Left ventricle myocardium inferior (tissue), 1 donor: ENCODE measurements around the gene THADA. TPM values are rescaled to one million over a fixed set of nuclear protein-coding genes. Genes with fewer than 3 reads are reported as not detected.

Experiments used
- DNase-seq: peaks from one replicate; pipeline ENCODE4 v3.0.0-alpha.2; 2020
- H3K27ac ChIP-seq: fragments of 200-600 bp; replicated peaks from 2 replicates; pipeline ENCODE4 v1.8.0; 2021
- H3K27me3 ChIP-seq: fragments of 200-600 bp; 2 replicates; pipeline ENCODE4 v1.8.0; 2021; ENCODE audit warnings: low read depth
- H3K36me3 ChIP-seq: fragments of 200-600 bp; 2 replicates; pipeline ENCODE4 v1.8.0; 2021
- H3K4me1 ChIP-seq: fragments of 200-600 bp; 2 replicates; pipeline ENCODE4 v1.8.0; 2021
- H3K4me3 ChIP-seq: fragments of 200-600 bp; 2 replicates; pipeline ENCODE4 v1.8.0; 2021; ENCODE audit warnings: mild to moderate bottlenecking, moderate library complexity
- H3K9me3 ChIP-seq: fragments of 200-600 bp; replicated peaks from 2 replicates; pipeline ENCODE4 v1.8.0; 2021
- intact Hi-C: fragments of 100-400 bp; cut with micrococcal nuclease; formaldehyde crosslinking; loops from one replicate; pipeline ENCODE4 v1.11.0; 2022
- total RNA-seq: library from RNA; stranded (reverse); fragmentation: NEBNext Ultra II Directional; extraction: Animal tissue kit (Norgen Biotek cat#: 25700); gene quantifications from one replicate; pipeline ENCODE4 v1.2.1, GENCODE V29; 2021
- TF ChIP-seq, protein P1 (sequence below): fragments of 200-600 bp; IDR thresholded peaks from 2 replicates; pipeline ENCODE4 v1.8.0; 2021; ENCODE audit warnings: antibody characterized with exemption, mild to moderate bottlenecking, borderline replicate concordance
- donor health status: DM: no; HTN: yes; CAD: no; lungs with severe emphysema.

Gene THADA
- total RNA-seq, 1 donor from 2014 or later: 15.4 TPM

DNA sequence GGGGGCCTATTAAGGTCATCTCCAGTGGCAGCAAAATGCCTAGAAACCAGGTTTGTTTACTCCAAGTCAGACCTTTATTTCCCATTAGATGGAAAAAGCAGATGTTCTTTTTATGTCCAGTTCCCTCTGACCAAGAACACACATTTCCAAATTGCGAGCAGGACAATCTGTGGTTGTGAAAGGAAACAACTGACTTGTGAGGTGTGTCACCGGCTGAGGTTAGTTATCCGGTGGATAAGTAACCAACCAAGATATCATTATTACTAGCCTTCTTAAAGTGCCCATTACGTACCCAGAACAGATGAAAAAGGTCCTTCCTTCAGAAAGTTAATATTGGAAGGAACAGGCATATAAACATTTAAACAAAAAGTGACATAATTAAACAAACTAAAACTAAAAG lies 112.9 kb downstream of the THADA start:
- intact Hi-C loops: loop anchor here (10.0 kb wide), 4 partner anchors 248 to 658 kb away; no protein-coding TSS in a partner anchor
- Histone ChIP-seq H3K4me3 (no peak overlapping the region), H3K27me3 (no peaks in the 10 kb centered on the region), H3K27ac (peak overlapping the region; percentile 72), H3K36me3 (no peaks in the 10 kb centered on the region), H3K9me3 (no peaks in the 10 kb centered on the region), H3K4me1 (peaks cover 29% of the 10 kb centered on the region)
- DNase-seq: no peak
- TF ChIP-seq, protein P1, sequence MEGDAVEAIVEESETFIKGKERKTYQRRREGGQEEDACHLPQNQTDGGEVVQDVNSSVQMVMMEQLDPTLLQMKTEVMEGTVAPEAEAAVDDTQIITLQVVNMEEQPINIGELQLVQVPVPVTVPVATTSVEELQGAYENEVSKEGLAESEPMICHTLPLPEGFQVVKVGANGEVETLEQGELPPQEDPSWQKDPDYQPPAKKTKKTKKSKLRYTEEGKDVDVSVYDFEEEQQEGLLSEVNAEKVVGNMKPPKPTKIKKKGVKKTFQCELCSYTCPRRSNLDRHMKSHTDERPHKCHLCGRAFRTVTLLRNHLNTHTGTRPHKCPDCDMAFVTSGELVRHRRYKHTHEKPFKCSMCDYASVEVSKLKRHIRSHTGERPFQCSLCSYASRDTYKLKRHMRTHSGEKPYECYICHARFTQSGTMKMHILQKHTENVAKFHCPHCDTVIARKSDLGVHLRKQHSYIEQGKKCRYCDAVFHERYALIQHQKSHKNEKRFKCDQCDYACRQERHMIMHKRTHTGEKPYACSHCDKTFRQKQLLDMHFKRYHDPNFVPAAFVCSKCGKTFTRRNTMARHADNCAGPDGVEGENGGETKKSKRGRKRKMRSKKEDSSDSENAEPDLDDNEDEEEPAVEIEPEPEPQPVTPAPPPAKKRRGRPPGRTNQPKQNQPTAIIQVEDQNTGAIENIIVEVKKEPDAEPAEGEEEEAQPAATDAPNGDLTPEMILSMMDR: no peak

DNA sequence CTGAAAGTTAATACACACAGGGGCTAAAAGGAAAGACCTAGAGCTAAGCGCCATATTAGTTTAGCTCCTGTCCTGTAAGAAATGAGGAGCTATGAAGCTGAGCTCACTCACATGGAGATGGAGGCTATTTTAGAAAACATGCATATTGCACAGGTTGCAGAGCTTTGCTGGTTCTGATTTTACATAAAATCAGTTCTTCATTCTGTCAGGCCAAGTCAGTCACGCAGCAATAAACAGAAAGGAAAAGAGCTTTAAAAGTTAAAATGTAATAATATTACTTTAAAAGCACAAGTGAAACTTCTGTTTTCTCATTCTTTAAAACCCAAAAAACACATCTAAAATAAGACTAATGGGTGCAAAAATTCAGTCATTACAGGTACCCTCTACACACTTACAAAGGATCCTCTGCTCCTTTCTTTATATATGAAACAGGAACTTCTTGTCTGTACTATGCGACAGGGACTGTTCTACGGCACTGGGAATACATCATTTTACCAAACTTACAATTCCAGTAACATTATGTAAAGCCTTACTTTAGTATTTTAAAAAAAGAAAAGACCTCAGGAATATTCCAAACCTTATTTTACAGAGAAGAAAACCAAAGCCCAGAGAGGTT lies 113.8 kb downstream of the THADA start:
- intact Hi-C loops: loop anchor here (10.0 kb wide), 4 partner anchors 247 to 657 kb away; no protein-coding TSS in a partner anchor
- H3K36me3 ChIP-seq: no peaks in the 10 kb centered on the region
- H3K27ac ChIP-seq: peak overlapping the region; percentile 72
- DNase-seq: no peak
- no peak overlapping the region for H3K4me3 ChIP-seq
- H3K27me3 ChIP-seq: no peaks in the 10 kb centered on the region
- TF ChIP-seq, protein P1: no peak
- H3K4me1 ChIP-seq: peaks cover 29% of the 10 kb centered on the region
- no peaks in the 10 kb centered on the region for H3K9me3 ChIP-seq

DNA sequence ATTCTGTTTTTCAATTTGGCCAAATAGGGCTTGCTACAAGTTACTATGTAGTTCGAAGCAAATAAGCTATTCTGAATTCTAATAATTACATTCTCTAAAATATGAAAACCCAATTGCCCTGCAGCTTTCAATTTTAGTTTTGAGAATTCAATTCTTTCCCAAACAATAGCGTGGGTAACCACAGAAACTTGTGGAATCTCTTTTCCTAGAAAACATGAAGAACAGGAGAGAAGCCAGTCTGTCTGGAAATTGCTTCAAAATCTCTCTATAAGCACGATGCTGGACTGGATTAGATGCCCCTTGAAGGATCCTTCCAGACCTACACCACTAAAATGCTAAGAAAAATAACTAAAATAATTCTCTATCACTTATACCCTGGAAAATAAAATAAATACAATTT lies 115.0 kb downstream of the THADA start:
- intact Hi-C loops: loop anchor here (10.0 kb wide), 4 partner anchors 246 to 656 kb away; no protein-coding TSS in a partner anchor
- Histone ChIP-seq H3K36me3 (no peaks in the 10 kb centered on the region), H3K27me3 (no peaks in the 10 kb centered on the region), H3K27ac (no peak overlapping the region), H3K4me1 (peaks cover 37% of the 10 kb centered on the region), H3K4me3 (no peak overlapping the region), H3K9me3 (no peaks in the 10 kb centered on the region)
- DNase-seq: no peak
- TF ChIP-seq, protein P1: no peak

DNA sequence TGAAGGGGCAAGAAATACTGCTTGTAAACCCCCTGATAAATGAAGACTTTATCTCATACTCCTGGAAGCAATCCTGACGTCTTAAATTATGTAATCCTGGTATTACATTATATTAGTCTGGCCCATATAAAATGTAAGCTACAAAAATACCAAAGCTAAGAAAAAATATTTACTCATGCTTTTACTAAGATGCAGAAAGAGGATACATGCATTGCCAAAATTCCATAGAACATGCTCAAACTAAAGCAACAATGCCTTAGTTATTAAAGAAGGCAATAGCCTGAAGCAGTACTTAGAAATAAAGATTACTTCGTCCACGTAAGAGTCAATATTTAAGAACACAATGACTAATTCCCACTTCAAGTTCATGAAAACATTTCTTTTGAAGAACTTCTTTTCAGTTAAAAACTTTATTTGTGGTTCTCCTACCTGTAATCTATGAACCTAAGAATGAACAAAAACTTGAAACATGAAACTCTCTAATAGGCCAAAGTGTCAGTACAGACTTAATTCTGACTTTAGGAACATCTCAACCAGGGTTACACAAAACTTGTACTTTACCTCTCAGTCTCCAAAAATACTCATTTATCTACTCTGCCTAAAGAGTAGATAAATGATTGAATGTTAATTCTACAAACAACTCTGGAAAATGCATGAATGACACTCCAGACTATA lies 117.3 kb downstream of the THADA start:
- no peaks in the 10 kb centered on the region for H3K9me3 ChIP-seq
- peaks cover 26% of the 10 kb centered on the region for H3K4me1 ChIP-seq
- no peaks in the 10 kb centered on the region for H3K36me3 ChIP-seq
- no peak overlapping the region for H3K27ac ChIP-seq
- no peak overlapping the region for H3K4me3 ChIP-seq
- TF ChIP-seq, protein P1: no peak
- intact Hi-C loops: no loop called here
- H3K27me3 ChIP-seq: no peaks in the 10 kb centered on the region
- no peak for DNase-seq

DNA sequence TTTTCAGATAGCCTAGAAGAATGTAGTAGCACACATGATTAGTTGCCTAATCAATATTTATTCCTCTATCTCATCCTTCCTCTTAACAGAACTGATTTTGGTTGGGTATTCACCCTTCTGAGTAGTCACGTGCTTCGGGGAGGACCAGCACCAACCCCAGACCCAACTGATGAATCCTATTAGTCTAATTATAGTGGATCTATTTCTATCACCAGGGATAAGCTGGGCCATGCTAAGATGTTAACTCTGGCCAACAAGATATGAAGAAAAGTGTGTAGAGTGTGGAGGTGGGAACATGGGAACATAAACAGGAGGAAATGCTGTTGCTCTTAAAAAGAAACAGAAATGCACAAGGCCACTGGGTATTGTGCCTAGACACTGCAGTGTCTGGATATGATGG lies 119.9 kb downstream of the THADA start:
- H3K36me3 ChIP-seq: no peaks in the 10 kb centered on the region
- H3K4me3 ChIP-seq: no peak overlapping the region
- no peak for DNase-seq
- TF ChIP-seq, protein P1: no peak
- no peaks in the 10 kb centered on the region for H3K9me3 ChIP-seq
- no peaks in the 10 kb centered on the region for H3K27me3 ChIP-seq
- intact Hi-C loops: no loop called here
- peaks cover 8% of the 10 kb centered on the region for H3K4me1 ChIP-seq
- no peak overlapping the region for H3K27ac ChIP-seq
